ENCODE measurements around the gene UGT1A6.
"Not testable (repeated sequence)": the region's sequence is repeated elsewhere in the genome, so short reads cannot be mapped to it uniquely, and the experiment has no call there.

Gene UGT1A6

GRCh38 chr2:233728723-233729301, 36.1 kb downstream of the UGT1A6 start, which contains the start of gene UGT1A3:
Gene UGT1A3, plus strand, starts transcription at chr2:233729042. Its CDS starts 85 bp downstream, at chr2:233729127.
- H3K27ac Mint-ChIP-seq = no peak within 1 kb of the TSS
- H3K36me3 Mint-ChIP-seq (ENCODE audit: low read depth) = no peaks in the 10 kb centered on the region
- no peaks in the 10 kb centered on the region for H3K9me3 Mint-ChIP-seq
- no peaks in the 10 kb centered on the region for H3K4me1 Mint-ChIP-seq (ENCODE audit: low read depth)
- H3K4me3 Mint-ChIP-seq = no peak within 1 kb of the TSS
- peaks cover 17% of the 10 kb centered on the region for H3K27me3 Mint-ChIP-seq
- no peak for DNase-seq

GRCh38 chr2:233736868-233737653, 44.4 kb downstream of the UGT1A6 start:
- not testable (repeated sequence) for H3K27ac Mint-ChIP-seq; H3K4me3 Mint-ChIP-seq; H3K4me1 Mint-ChIP-seq (ENCODE audit: low read depth); H3K36me3 Mint-ChIP-seq (ENCODE audit: low read depth); DNase-seq; H3K9me3 Mint-ChIP-seq
- H3K27me3 Mint-ChIP-seq = peaks cover 39% of the 10 kb centered on the region

DNA sequence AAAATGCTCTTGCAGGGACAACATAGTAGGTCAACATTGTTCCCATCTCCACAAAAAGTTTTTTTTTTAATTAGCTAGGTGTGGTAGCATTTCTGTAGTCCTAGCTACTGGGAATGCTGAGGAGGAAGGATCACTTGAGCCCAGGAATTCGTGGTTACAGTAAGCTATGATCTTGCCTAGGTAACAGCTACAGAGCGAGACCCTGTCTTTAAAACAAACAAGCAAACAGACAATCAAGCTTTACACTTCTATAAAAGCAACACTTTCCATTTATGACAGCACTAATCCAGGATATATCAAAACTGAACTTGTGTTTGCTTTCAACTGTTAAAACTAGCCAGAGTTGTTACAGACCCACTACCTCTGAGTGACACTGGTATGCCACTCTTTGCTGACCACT, 48.2 kb downstream of the UGT1A6 start:
- no peaks in the 10 kb centered on the region for H3K4me1 Mint-ChIP-seq (ENCODE audit: low read depth)
- DNase-seq = no peak
- H3K9me3 Mint-ChIP-seq = no peaks in the 10 kb centered on the region
- peaks cover 35% of the 10 kb centered on the region for H3K27me3 Mint-ChIP-seq
- no peaks in the 10 kb centered on the region for H3K36me3 Mint-ChIP-seq (ENCODE audit: low read depth)
- no peak overlapping the region for H3K27ac Mint-ChIP-seq
- no peak overlapping the region for H3K4me3 Mint-ChIP-seq

DNA sequence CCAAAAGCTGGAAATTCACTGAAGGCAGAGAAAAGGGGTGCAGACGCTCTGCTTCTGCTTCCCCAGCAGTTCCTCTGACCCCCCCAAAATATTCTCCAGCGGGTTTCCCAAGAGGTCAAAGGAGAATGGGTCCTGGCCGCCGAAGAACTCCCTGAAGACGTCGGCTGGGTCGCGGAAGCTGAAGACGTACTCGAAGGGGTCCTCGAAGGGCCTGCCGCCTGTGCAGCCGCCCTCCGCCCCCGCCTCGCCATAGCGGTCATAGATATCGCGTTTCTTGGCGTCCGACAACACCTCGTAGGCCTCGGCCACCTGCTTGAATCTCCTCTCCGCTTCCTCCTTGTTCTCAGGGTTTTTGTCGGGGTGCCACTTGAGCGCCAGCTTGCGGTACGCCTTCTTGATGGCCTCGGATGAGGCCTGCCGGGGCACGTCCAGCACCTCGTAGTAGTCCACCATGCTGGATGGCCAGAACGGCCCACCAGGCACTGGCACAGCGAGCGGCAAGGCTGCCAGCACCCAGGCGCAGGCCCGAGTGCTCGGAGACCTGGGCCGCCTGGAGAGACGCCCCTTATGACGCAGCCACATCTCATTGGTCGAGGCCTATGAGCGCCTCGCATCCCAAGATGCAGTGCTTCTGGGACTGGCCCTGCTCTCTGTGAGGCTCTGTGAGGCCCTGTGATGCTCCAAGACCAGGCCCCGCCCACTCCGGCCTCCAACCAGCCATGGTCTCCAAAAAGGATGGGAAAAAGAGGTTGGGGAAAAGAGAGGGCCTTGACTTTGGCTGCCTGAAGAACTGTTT, 51.0 kb downstream of the UGT1A6 start:
- Mint-ChIP-seq H3K27ac (no peak overlapping the region), H3K27me3 (peaks cover 34% of the 10 kb centered on the region), H3K4me3 (no peak overlapping the region), H3K36me3 (ENCODE audit: low read depth) (no peaks in the 10 kb centered on the region), H3K9me3 (no peaks in the 10 kb centered on the region), H3K4me1 (ENCODE audit: low read depth) (no peaks in the 10 kb centered on the region)
- DNase-seq = no peak

DNA sequence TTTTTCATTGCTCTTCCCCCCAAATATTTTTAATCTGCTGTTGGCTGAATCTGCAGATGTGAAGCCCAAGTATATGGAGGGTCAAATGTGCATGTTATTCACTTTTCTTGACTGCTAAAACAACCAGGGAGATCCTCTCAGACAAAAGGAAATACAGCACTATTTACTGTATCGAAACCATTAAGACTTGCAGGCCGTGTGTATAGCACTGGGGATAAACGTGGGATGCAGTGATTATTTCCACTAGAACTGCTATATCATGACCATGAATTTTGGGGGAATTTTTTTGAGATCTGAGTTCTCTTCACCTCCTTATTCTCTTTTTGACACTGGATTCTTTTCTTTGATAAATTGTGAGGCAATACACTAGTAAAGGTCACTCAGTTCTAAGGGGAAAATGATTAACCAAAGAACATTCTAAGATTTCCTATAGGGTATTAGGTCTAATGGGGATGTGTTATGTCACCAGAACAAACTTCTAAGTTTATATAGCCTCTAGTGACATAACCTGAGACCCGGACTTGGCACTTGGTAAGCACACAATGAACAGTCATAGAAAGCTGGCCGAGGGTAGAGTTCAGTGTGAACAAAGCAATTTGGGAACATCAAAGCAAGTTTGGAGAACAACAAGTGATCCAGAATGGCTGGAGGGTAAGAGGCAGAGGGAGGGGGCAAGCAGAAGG, 52.5 kb downstream of the UGT1A6 start:
- no peaks in the 10 kb centered on the region for H3K36me3 Mint-ChIP-seq (ENCODE audit: low read depth)
- H3K9me3 Mint-ChIP-seq = peaks cover 6% of the 10 kb centered on the region
- H3K27ac Mint-ChIP-seq = no peak overlapping the region
- H3K27me3 Mint-ChIP-seq = peaks cover 34% of the 10 kb centered on the region
- no peaks in the 10 kb centered on the region for H3K4me1 Mint-ChIP-seq (ENCODE audit: low read depth)
- no peak for DNase-seq
- no peak overlapping the region for H3K4me3 Mint-ChIP-seq

- not testable (repeated sequence) for H3K27ac Mint-ChIP-seq; H3K4me1 Mint-ChIP-seq (ENCODE audit: low read depth); H3K9me3 Mint-ChIP-seq; H3K36me3 Mint-ChIP-seq (ENCODE audit: low read depth); DNase-seq; H3K4me3 Mint-ChIP-seq
- peaks cover 33% of the 10 kb centered on the region for H3K27me3 Mint-ChIP-seq
These were observed 53.1 kb downstream of the UGT1A6 start for GRCh38 chr2:233745838-233746237.

DNA sequence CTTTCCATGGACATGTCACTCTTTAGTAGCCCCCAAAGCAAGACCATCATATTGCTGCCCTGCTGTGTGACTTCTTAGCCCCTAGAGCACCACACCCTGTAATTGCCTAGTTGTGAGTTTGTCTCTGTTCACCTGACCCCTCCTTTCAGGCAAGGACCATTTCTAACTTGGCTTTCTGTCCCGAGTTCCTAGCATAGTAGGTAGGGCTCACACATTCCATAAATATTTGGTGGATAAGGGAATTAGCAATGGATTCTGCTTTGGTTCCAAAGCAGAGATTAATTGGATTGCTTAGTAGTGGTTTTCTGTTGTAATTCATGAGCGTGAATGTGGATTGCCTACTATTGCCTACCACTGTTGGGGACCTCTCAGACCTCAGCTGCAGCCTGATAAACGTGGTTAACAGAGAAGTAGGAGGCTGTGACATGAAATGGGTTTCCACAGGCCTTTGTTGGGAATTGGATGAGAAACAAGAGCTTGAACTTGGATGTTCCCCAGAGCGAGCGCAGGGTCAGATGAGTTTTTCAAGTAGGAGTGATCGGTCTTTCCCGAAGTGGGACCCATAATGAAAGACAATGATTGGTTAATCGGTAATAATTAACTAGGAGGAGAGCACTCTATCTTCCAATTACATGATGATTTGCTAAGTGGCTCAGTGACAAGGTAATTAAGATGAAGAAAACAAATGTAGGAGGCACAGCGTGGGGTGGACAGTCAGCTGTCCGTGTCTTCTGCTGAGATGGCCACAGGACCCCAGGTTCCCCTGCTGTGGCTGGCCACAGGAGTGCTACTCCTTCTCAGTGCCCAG, 54.0 kb downstream of the UGT1A6 start:
- H3K27ac Mint-ChIP-seq = no peak overlapping the region
- no peak overlapping the region for H3K4me3 Mint-ChIP-seq
- DNase-seq = no peak
- H3K36me3 Mint-ChIP-seq (ENCODE audit: low read depth) = no peaks in the 10 kb centered on the region
- H3K27me3 Mint-ChIP-seq = peaks cover 30% of the 10 kb centered on the region
- no peaks in the 10 kb centered on the region for H3K4me1 Mint-ChIP-seq (ENCODE audit: low read depth)
- peaks cover 13% of the 10 kb centered on the region for H3K9me3 Mint-ChIP-seq

GRCh38 chr2:233747283-233747544, 54.5 kb downstream of the UGT1A6 start:
- Mint-ChIP-seq H3K36me3 (ENCODE audit: low read depth) (no peaks in the 10 kb centered on the region), H3K4me3 (no peak overlapping the region), H3K27me3 (peaks cover 30% of the 10 kb centered on the region), H3K4me1 (ENCODE audit: low read depth) (no peaks in the 10 kb centered on the region), H3K9me3 (peaks cover 13% of the 10 kb centered on the region), H3K27ac (no peak overlapping the region)
- DNase-seq = no peak

GRCh38 chr2:233750689-233751088, 58.0 kb downstream of the UGT1A6 start:
- DNase-seq; H3K27ac Mint-ChIP-seq; H3K4me3 Mint-ChIP-seq; H3K36me3 Mint-ChIP-seq (ENCODE audit: low read depth); H3K4me1 Mint-ChIP-seq (ENCODE audit: low read depth): not testable (repeated sequence)
- H3K27me3 Mint-ChIP-seq = peaks cover 37% of the 10 kb centered on the region
- peaks cover 13% of the 10 kb centered on the region for H3K9me3 Mint-ChIP-seq

DNA sequence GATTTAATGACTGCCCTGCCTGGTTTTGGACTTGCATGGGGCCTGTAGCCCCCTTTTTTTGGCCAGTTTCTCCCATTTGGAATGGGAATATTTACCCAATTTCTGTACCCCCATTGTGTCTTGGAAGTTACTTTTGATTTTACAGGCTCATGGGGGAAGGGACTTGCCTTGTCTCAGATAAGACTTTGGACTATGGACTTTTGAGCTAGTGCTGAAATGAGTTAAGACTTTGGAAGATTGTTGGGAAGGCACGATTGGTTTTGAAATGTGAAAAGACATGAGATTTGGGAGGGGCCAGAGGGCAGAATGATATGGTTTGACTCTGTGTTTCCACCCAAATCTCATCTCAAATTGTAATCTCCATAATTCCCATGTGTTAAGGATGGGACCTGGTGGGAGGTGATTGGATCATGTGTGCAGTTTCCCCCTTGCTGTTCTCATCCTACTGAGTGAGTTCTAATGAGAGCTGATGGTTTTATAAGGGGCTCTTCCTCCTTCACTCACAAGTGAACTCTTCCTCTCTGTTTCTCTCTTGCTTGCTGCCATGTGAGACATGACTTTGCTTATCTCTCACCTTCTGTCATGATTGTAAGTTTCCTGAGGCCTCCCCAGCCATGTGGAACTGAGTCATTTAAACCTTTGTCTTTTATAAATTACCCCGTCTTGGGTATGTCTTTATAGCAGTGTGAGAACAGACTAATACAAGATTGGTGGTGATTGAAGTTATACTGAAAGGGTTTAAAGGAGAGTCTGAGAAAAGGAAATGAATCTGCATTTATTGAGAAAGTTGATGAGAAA, 58.7 kb downstream of the UGT1A6 start:
- Mint-ChIP-seq H3K9me3 (peaks cover 13% of the 10 kb centered on the region), H3K27me3 (peaks cover 36% of the 10 kb centered on the region)
- not testable (repeated sequence) for DNase-seq; H3K4me1 Mint-ChIP-seq (ENCODE audit: low read depth); H3K36me3 Mint-ChIP-seq (ENCODE audit: low read depth); H3K4me3 Mint-ChIP-seq; H3K27ac Mint-ChIP-seq

DNA sequence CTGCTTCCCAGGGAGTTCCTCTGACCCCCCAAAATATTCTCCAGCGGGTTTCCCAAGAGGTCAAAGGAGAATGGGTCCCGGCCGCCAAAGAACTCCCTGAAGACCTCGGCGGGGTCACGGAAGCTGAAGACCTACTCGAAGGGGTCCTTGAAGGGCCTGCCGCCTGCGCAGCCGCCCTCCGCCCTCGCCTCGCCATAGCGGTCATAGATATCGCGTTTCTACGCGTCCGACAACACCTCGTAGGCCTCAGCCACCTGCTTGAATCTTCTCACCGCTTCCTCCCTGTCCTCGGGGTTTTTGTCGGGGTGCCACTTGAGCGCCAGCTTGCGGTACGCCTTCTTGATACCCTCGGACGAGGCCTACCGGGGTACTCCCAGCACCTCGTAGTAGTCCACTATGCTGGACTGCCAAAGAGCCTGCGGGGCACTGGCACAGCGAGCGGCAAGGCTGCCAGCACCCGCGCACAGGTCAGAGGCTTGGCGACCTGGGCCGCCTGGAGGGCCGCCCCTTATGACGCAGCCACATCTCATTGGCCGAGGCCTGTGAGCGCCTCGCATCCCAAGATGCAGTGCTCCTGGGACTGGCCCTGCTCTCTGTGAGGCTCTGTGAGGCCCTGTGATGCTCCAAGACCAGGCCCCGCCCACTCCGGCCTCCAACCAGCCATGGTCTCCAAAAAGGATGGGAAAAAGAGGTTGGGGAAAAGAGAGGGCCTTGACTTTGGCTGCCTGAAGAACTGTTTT, 62.4 kb downstream of the UGT1A6 start:
- Mint-ChIP-seq H3K27me3 (peaks cover 22% of the 10 kb centered on the region), H3K9me3 (peaks cover 9% of the 10 kb centered on the region), H3K27ac (no peak overlapping the region), H3K4me1 (ENCODE audit: low read depth) (no peaks in the 10 kb centered on the region), H3K4me3 (no peak overlapping the region), H3K36me3 (ENCODE audit: low read depth) (no peaks in the 10 kb centered on the region)
- no peak for DNase-seq

DNA sequence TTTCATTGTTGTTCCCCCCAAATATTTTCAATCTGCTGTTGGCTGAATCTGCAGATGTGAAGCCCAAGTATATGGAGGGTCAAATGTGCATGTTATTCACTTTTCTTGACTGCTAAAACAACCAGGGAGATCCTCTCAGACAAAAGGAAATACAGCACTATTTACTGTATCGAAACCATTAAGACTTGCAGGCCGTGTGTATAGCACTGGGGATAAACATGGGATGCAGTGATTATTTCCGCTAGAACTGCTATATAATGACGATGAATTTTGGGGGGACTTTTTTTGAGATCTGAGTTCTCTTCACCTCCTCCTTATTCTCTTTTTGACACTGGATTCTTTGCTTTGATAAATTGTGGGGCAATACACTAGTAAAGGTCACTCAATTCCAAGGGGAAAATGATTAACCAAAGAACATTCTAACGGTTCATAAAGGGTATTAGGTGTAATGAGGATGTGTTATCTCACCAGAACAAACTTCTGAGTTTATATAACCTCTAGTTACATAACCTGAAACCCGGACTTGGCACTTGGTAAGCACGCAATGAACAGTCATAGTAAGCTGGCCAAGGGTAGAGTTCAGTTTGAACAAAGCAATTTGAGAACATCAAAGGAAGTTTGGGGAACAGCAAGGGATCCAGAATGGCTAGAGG, 63.9 kb downstream of the UGT1A6 start:
- Mint-ChIP-seq H3K36me3 (ENCODE audit: low read depth) (no peaks in the 10 kb centered on the region), H3K9me3 (no peaks in the 10 kb centered on the region), H3K27me3 (peaks cover 20% of the 10 kb centered on the region), H3K4me3 (no peak overlapping the region), H3K4me1 (ENCODE audit: low read depth) (no peaks in the 10 kb centered on the region), H3K27ac (no peak overlapping the region)
- DNase-seq = no peak
